ENCODE measurements around the gene APBB1IP.

- no peak for TF ChIP-seq CTCF (IDR thresholded peaks at IDR 0.05)
- no peak for TF ChIP-seq POLR2A (IDR thresholded peaks at IDR 0.05)
These were observed 69.9 kb downstream of the APBB1IP start for GRCh38 chr10:26508016-26508415.

Data from uterus (tissue), 2 donors.